Nephron progenitor cell (in vitro differentiated cells): ENCODE data around the gene BTBD9.
A peak's percentile ranks its signal among the peaks of the same experiment; 100 is the strongest.

Source experiments
- DNase-seq: peaks from one replicate; pipeline ENCODE4 v3.0.0; 2021
- H3K27ac Mint-ChIP-seq: 2 replicates; pipeline ENCODE4 v1.8.0; 2021; ENCODE audit warnings: mild to moderate bottlenecking, moderate library complexity, mixed read lengths
- H3K27me3 Mint-ChIP-seq: 2 replicates; pipeline ENCODE4 v1.8.0; 2021; ENCODE audit warnings: mild to moderate bottlenecking, low read depth, mixed read lengths; ENCODE audit not compliant: poor library complexity
- H3K36me3 Mint-ChIP-seq: 2 replicates; pipeline ENCODE4 v1.8.0; 2021; ENCODE audit warnings: low read depth, mixed read lengths
- H3K4me1 Mint-ChIP-seq: 2 replicates; pipeline ENCODE4 v1.8.0; 2021; ENCODE audit warnings: mixed read lengths
- H3K4me3 Mint-ChIP-seq: 2 replicates; pipeline ENCODE4 v1.8.0; 2021; ENCODE audit warnings: mild to moderate bottlenecking, moderate library complexity, mixed read lengths
- H3K9me3 Mint-ChIP-seq: 2 replicates; pipeline ENCODE4 v1.8.0; 2021; ENCODE audit warnings: mild to moderate bottlenecking, moderate library complexity, mixed read lengths
- TF ChIP-seq, protein P1 (sequence below): fragments of 200-600 bp; sonication (generic); IDR thresholded peaks from 2 replicates; pipeline ENCODE4 v1.5.0; 2021; ENCODE audit warnings: antibody characterized with exemption

Gene BTBD9

DNA sequence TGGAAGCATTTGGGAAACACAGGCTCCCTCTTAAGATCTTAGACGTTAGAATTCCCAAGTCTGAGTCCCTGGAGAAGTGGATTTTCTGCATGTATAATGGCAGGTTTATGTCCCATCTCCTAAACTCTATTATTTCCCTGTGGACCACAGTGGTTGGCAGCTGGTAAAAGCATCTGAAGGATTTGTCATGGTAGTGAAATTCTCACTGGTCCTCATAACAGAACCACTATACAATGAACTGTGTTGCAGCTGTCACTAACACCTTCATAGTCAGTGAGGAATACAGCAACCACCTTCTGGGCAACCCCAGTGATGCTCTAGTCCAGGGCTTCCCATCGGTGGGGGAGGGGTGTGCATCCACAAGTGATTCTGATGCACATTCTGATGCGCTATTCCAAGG lies 423.3 kb downstream of the BTBD9 start:
- H3K9me3 Mint-ChIP-seq, result no peaks in the 10 kb centered on the region
- no peak for DNase-seq
- H3K4me3 Mint-ChIP-seq, result no peak overlapping the region
- no peaks in the 10 kb centered on the region for H3K36me3 Mint-ChIP-seq
- TF ChIP-seq, protein P1, sequence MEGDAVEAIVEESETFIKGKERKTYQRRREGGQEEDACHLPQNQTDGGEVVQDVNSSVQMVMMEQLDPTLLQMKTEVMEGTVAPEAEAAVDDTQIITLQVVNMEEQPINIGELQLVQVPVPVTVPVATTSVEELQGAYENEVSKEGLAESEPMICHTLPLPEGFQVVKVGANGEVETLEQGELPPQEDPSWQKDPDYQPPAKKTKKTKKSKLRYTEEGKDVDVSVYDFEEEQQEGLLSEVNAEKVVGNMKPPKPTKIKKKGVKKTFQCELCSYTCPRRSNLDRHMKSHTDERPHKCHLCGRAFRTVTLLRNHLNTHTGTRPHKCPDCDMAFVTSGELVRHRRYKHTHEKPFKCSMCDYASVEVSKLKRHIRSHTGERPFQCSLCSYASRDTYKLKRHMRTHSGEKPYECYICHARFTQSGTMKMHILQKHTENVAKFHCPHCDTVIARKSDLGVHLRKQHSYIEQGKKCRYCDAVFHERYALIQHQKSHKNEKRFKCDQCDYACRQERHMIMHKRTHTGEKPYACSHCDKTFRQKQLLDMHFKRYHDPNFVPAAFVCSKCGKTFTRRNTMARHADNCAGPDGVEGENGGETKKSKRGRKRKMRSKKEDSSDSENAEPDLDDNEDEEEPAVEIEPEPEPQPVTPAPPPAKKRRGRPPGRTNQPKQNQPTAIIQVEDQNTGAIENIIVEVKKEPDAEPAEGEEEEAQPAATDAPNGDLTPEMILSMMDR, result no peak
- no peaks in the 10 kb centered on the region for H3K27me3 Mint-ChIP-seq
- H3K4me1 Mint-ChIP-seq, result peaks cover 31% of the 10 kb centered on the region
- no peak overlapping the region for H3K27ac Mint-ChIP-seq

DNA sequence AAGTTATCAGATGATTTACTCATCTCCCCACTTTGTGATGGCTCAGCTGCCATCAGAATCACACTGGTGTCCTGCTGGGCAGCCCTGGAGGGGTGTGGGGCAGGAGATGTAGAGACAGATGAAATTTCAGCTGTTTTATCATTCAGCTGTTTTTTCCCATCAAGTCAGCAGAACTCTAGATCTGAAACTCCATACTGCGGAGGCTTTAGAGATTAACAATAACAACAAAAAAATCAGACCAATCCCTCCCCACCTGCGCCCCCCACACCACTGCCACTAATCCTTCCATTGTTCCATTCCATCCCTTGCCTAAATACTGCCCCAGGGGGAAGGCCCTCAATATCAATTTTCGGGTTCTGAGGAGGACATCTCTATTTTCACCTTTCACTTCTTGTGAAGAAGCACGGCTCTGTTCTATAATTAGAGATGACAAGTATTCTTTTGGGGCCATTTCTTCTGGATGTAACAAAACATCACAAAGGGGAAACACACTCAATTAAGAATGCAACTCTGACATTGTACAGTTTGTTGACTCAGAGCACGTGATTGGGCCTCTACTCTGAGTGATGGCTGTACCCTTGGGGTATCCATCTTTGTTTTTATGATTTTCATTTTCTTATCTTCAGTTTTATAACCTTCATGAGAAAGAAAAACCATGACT lies 423.9 kb downstream of the BTBD9 start:
- Mint-ChIP-seq H3K27me3 (no peaks in the 10 kb centered on the region), H3K4me3 (no peak overlapping the region), H3K4me1 (peaks cover 31% of the 10 kb centered on the region), H3K27ac (no peak overlapping the region), H3K9me3 (no peaks in the 10 kb centered on the region), H3K36me3 (no peaks in the 10 kb centered on the region)
- DNase-seq, result no peak
- TF ChIP-seq, protein P1, result no peak

DNA sequence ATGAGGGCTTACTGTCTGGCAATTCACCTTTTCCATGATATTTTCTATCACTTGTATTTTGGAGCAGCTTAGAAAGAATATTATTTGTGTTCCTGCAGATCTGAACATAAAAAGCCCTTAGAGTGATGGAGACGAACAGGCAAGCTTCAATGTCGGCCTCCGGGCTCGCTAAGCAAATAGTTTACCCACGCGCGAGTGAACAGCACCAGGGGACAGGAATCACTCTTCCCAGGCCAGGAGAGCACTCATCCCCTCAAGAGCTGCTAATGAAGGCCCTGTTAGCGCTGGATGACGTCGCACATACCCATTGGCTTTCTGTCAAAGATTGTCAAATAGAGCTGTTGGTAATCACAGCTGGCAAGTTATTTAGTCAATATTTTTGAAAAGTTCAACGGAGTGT lies 424.5 kb downstream of the BTBD9 start:
- no peaks in the 10 kb centered on the region for H3K9me3 Mint-ChIP-seq
- TF ChIP-seq, protein P1, result no peak
- DNase-seq, result no peak
- H3K4me3 Mint-ChIP-seq, result no peak overlapping the region
- no peak overlapping the region for H3K27ac Mint-ChIP-seq
- no peaks in the 10 kb centered on the region for H3K36me3 Mint-ChIP-seq
- H3K4me1 Mint-ChIP-seq, result peaks cover 34% of the 10 kb centered on the region
- no peaks in the 10 kb centered on the region for H3K27me3 Mint-ChIP-seq

DNA sequence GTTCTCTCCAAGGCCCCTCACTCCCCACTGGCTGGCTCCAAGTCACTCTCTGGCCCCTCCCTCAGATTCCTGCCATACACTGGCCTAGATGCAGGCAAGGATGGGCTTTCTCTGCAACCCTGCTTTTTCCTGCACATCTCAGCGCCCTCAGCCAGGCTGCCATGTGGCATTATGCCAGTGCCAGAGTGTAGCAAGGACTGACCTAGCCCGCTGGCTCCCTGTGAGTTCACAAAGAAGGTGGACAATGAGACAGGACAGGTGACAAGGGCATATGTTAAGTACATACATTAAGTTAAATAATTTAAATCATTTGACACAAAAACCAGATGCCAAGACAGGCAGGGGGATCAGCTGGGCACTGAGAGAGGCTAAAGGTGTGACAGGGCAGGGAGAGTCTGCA lies 425.6 kb downstream of the BTBD9 start:
- Mint-ChIP-seq H3K4me1 (peaks cover 44% of the 10 kb centered on the region), H3K9me3 (no peaks in the 10 kb centered on the region)

DNA sequence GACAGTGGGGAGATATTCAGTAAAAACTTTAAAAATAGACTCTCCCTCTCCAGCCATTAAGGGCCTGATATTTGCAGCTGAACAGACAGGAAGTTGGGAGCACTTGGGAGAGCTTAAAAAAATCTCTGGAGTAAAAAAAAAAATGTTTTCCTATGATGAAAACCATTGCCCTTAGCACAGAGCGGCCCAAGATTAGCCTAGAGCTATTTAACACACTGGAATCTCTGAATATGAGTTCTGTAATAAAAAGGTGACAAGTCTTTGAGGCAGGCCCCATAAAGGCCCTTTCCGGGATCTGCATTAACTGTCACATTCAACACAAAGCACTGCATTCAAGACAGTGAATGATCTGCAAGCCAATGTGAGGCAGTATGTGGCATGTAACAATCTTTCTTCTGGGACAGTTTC lies 426.5 kb downstream of the BTBD9 start:
- H3K27me3 Mint-ChIP-seq, result peaks cover under 1% of the 10 kb centered on the region
- H3K4me1 Mint-ChIP-seq, result peaks cover 52% of the 10 kb centered on the region
- no peaks in the 10 kb centered on the region for H3K9me3 Mint-ChIP-seq
- no peak overlapping the region for H3K27ac Mint-ChIP-seq
- H3K4me3 Mint-ChIP-seq, result no peak overlapping the region
- TF ChIP-seq, protein P1, result no peak
- H3K36me3 Mint-ChIP-seq, result no peaks in the 10 kb centered on the region
- DNase-seq, result no peak

More for the DNA sequence above, 425.6 kb downstream of the BTBD9 start:
- Mint-ChIP-seq H3K4me3 (no peak overlapping the region), H3K27me3 (no peaks in the 10 kb centered on the region), H3K27ac (peak overlapping the region; percentile 37), H3K36me3 (no peaks in the 10 kb centered on the region)
- no peak for DNase-seq
- TF ChIP-seq, protein P1, result no peak

DNA sequence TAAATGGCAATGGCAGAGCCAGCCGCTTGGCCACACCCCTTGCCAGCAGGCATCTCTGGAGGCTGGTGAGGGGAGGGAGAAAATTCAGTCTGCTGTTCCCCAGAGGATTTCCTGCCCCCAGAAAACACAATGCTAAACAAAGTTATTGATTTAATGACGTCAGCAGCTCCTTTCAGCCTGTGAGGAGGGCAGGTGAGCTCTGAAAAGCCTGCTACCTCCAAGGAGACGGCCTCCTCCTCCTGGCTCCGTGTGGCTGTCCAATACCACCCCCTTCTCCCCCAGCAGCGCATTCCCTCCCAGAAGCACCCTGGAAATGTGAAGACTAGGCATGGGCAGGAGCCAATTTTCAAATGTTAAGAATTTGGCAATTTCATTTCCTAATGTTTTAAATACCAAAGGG lies 427.1 kb downstream of the BTBD9 start:
- Mint-ChIP-seq H3K4me1 (peaks cover 59% of the 10 kb centered on the region), H3K4me3 (no peak overlapping the region), H3K36me3 (no peaks in the 10 kb centered on the region), H3K27me3 (peaks cover 4% of the 10 kb centered on the region), H3K27ac (no peak overlapping the region), H3K9me3 (no peaks in the 10 kb centered on the region)
- TF ChIP-seq, protein P1, result no peak
- no peak for DNase-seq
